Astrocyte (in vitro differentiated cells and primary cell): Measurements from ENCODE around the gene BRIX1.

Experiments used
- EZH2 ChIP-seq: IDR thresholded peaks from 2 replicates; pipeline ENCODE4 v1.6.1; 2012; ENCODE audit warnings: mild to moderate bottlenecking, low read length, inconsistent platforms; ENCODE audit not compliant: insufficient read depth
- TF ChIP-seq, protein P1 (sequence below): IDR thresholded peaks from 2 replicates; pipeline ENCODE4 v1.5.1; 2011; ENCODE audit warnings: low read depth, mild to moderate bottlenecking, inconsistent platforms, low read length, moderate library complexity; ENCODE audit not compliant: insufficient read depth

DNA sequence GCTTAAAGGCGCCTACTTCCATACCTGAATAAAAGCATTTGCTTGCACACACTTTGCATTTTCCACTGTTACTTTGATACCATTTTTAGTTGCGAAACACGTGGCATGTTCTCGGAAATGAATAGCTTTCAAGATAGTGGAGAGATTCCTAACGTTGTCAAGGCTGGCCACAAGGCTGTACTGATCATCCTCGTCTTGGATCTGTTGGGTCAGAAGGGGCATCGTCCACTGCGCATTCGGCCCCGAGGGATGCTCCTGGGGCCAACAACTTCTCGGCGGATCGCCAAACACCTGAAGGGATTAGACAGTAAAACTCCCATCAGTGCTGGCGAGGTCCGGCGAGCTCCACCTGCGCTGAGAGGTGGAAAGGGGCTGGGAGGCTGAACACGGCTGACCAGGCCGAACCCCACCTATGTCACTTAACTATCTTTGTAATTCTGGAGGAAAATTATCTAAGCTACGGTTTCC, 806 bp upstream of the BRIX1 start:
- TF ChIP-seq, protein P1, sequence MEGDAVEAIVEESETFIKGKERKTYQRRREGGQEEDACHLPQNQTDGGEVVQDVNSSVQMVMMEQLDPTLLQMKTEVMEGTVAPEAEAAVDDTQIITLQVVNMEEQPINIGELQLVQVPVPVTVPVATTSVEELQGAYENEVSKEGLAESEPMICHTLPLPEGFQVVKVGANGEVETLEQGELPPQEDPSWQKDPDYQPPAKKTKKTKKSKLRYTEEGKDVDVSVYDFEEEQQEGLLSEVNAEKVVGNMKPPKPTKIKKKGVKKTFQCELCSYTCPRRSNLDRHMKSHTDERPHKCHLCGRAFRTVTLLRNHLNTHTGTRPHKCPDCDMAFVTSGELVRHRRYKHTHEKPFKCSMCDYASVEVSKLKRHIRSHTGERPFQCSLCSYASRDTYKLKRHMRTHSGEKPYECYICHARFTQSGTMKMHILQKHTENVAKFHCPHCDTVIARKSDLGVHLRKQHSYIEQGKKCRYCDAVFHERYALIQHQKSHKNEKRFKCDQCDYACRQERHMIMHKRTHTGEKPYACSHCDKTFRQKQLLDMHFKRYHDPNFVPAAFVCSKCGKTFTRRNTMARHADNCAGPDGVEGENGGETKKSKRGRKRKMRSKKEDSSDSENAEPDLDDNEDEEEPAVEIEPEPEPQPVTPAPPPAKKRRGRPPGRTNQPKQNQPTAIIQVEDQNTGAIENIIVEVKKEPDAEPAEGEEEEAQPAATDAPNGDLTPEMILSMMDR = no peak
- TF ChIP-seq EZH2 = no peak
